ENCODE measurements around the gene ITLN2. TPM values are rescaled to one million over a fixed set of nuclear protein-coding genes. Genes with fewer than 3 reads are reported as not detected.
"Not testable (repeated sequence)": the region's sequence is repeated elsewhere in the genome, so short reads cannot be mapped to it uniquely, and the experiment has no call there.

Gene ITLN2
- total RNA-seq, 1 donor from 2014 or later: not detected

GRCh38 chr1:160904783-160905616, 49.6 kb downstream of the ITLN2 start:
- ATAC-seq (ENCODE audit: low read depth): no peak
- H3K27me3 Mint-ChIP-seq: peaks cover 3% of the 10 kb centered on the region
- peaks cover 3% of the 10 kb centered on the region for H3K9me3 Mint-ChIP-seq
- no peaks in the 10 kb centered on the region for H3K4me1 Mint-ChIP-seq
- peak overlapping the region; percentile 1 for H3K27ac Mint-ChIP-seq
- intact Hi-C loops (cut with micrococcal nuclease): no loop called here
- CTCF ChIA-PET: no interaction called here
- POLR2A ChIA-PET: interaction anchor here (0.6 to 0.7 kb wide), 2 partner anchors 78 to 248 kb away, joined by 4 to 10 read pairs; no protein-coding TSS in a partner anchor
- no peak overlapping the region for H3K4me3 Mint-ChIP-seq
- DNase-seq: no peak
- no peaks in the 10 kb centered on the region for H3K36me3 Mint-ChIP-seq (ENCODE audit: low read depth)
- TF ChIP-seq CTCF (IDR thresholded peaks at IDR 0.05): no peak

GRCh38 chr1:160902251-160902650, 52.4 kb downstream of the ITLN2 start:
- H3K9me3 Mint-ChIP-seq; H3K4me3 Mint-ChIP-seq; intact Hi-C loops (cut with micrococcal nuclease); POLR2A ChIA-PET; H3K4me1 Mint-ChIP-seq; DNase-seq; H3K36me3 Mint-ChIP-seq (ENCODE audit: low read depth); ATAC-seq (ENCODE audit: low read depth); H3K27ac Mint-ChIP-seq; CTCF ChIA-PET: not testable (repeated sequence)
- H3K27me3 Mint-ChIP-seq: peaks cover 17% of the 10 kb centered on the region

GRCh38 chr1:160901768-160902167, 52.8 kb downstream of the ITLN2 start:
- H3K27me3 Mint-ChIP-seq: peaks cover 17% of the 10 kb centered on the region
- ChIA-PET CTCF (no interaction called here), POLR2A (no interaction called here)
- DNase-seq (no peak), ATAC-seq (ENCODE audit: low read depth) (no peak)
- H3K27ac Mint-ChIP-seq: no peak overlapping the region
- no peaks in the 10 kb centered on the region for H3K4me1 Mint-ChIP-seq
- intact Hi-C loops (cut with micrococcal nuclease): no loop called here
- TF ChIP-seq CTCF (IDR thresholded peaks at IDR 0.05): no peak
- H3K36me3 Mint-ChIP-seq (ENCODE audit: low read depth): no peaks in the 10 kb centered on the region
- peaks cover 4% of the 10 kb centered on the region for H3K9me3 Mint-ChIP-seq
- H3K4me3 Mint-ChIP-seq: no peak overlapping the region

- DNase-seq; POLR2A ChIA-PET; ATAC-seq (ENCODE audit: low read depth); H3K4me1 Mint-ChIP-seq; H3K27ac Mint-ChIP-seq; H3K36me3 Mint-ChIP-seq (ENCODE audit: low read depth); H3K4me3 Mint-ChIP-seq; H3K9me3 Mint-ChIP-seq; intact Hi-C loops (cut with micrococcal nuclease); CTCF ChIA-PET: not testable (repeated sequence)
- peaks cover 21% of the 10 kb centered on the region for H3K27me3 Mint-ChIP-seq
Observed at GRCh38 chr1:160900683-160901082, 53.9 kb downstream of the ITLN2 start.

Other genes with a start within 250 kb of the ITLN2 start
- gene CD48, start 243.0 kb downstream of the ITLN2 start, total RNA-seq: 200 and 202 TPM in 2 replicates
- gene SLAMF7, start 215.6 kb downstream of the ITLN2 start, total RNA-seq: 99.2 and 119 TPM in 2 replicates
- gene LY9, start 158.6 kb downstream of the ITLN2 start, total RNA-seq: 63.6 and 71.6 TPM in 2 replicates
- not detected in 2 replicates for gene CD244, start 91.9 kb downstream of the ITLN2 start, total RNA-seq
- gene ITLN1, start 69.6 kb downstream of the ITLN2 start, total RNA-seq: not detected in 2 replicates
- gene F11R, start 66.3 kb upstream of the ITLN2 start, total RNA-seq: 11.1 and 11.6 TPM in 2 replicates
- 69.8 and 70.2 TPM in 2 replicates for gene TSTD1, start 84.2 kb upstream of the ITLN2 start, total RNA-seq
- gene USF1, start 91.2 kb upstream of the ITLN2 start, total RNA-seq: 134 and 143 TPM in 2 replicates
- gene ARHGAP30, start 115.1 kb upstream of the ITLN2 start, total RNA-seq: 154 and 158 TPM in 2 replicates
- gene NECTIN4, start 134.7 kb upstream of the ITLN2 start, total RNA-seq: not detected in 2 replicates
- gene KLHDC9, start 143.6 kb upstream of the ITLN2 start, total RNA-seq: 2.9 and 3.6 TPM in 2 replicates
- gene PFDN2, start 163.2 kb upstream of the ITLN2 start, total RNA-seq: 43.8 and 67.9 TPM in 2 replicates
- gene NIT1, start 163.3 kb upstream of the ITLN2 start, total RNA-seq: 40.5 and 43.9 TPM in 2 replicates
- 39.5 and 40.5 TPM in 2 replicates for gene DEDD, start 177.9 kb upstream of the ITLN2 start, total RNA-seq
- gene UFC1, start 199.2 kb upstream of the ITLN2 start, total RNA-seq: 107 and 127 TPM in 2 replicates
- gene USP21, start 204.7 kb upstream of the ITLN2 start, total RNA-seq: 31.9 and 38.1 TPM in 2 replicates
- gene PPOX, start 211.6 kb upstream of the ITLN2 start, total RNA-seq: 31.5 and 40.7 TPM in 2 replicates
- gene B4GALT3, start 222.7 kb upstream of the ITLN2 start, total RNA-seq: 40.7 and 41.7 TPM in 2 replicates
- not detected in 2 replicates for gene ADAMTS4, start 244.2 kb upstream of the ITLN2 start, total RNA-seq
- 69.1 and 73.9 TPM in 2 replicates for gene NDUFS2, start 247.6 kb upstream of the ITLN2 start, total RNA-seq

Measured in activated B cell treated with CpG ODN at 0.5 μM for 24 hours (primary cell).